GM23248 (cell line): Measurements from ENCODE around the gene PFKP. TPM values are rescaled to one million over a fixed set of nuclear protein-coding genes. Genes with fewer than 3 reads are reported as not detected.

Source experiments
- DNase-seq: peaks from one replicate; pipeline ENCODE4 v3.0.0-alpha.2; 2015
- H2AFZ ChIP-seq: fragments of 200-600 bp; sonication (generic); 2 replicates; pipeline ENCODE4 v1.6.1; 2016; ENCODE audit warnings: antibody characterized with exemption
- H3F3A ChIP-seq: fragments of 200-600 bp; sonication (generic); 2 replicates; pipeline ENCODE4 v1.6.1; 2016; ENCODE audit warnings: mild to moderate bottlenecking, antibody characterized with exemption, mixed run types; ENCODE audit not compliant: insufficient read depth
- H3K27ac ChIP-seq: fragments of 200-600 bp; sonication (generic); 2 replicates; pipeline ENCODE4 v1.5.1; 2016; ENCODE audit warnings: mild to moderate bottlenecking
- H3K27me3 ChIP-seq: fragments of 200-600 bp; sonication (generic); replicated peaks from 2 replicates; pipeline ENCODE4 v1.6.1; 2016; ENCODE audit warnings: mild to moderate bottlenecking; ENCODE audit not compliant: insufficient read depth
- H3K36me3 ChIP-seq: fragments of 200-600 bp; sonication (generic); 2 replicates; pipeline ENCODE4 v1.6.1; 2016; ENCODE audit warnings: low read depth, mild to moderate bottlenecking
- H3K4me1 ChIP-seq: fragments of 200-600 bp; sonication (generic); 2 replicates; pipeline ENCODE4 v1.6.1; 2016; ENCODE audit warnings: mild to moderate bottlenecking; ENCODE audit not compliant: insufficient read depth
- H3K4me2 ChIP-seq: fragments of 200-600 bp; sonication (generic); one replicate; pipeline ENCODE4 v1.6.1; 2016; ENCODE audit warnings: mild to moderate bottlenecking; ENCODE audit not compliant: unreplicated experiment
- H3K4me3 ChIP-seq: fragments of 200-600 bp; sonication (generic); 2 replicates; pipeline ENCODE4 v1.5.1; 2016; ENCODE audit warnings: mild to moderate bottlenecking
- H3K79me2 ChIP-seq: fragments of 200-600 bp; sonication (generic); 2 replicates; pipeline ENCODE4 v1.6.1; 2016; ENCODE audit warnings: mild to moderate bottlenecking; ENCODE audit not compliant: insufficient read depth
- H3K9ac ChIP-seq: fragments of 200-600 bp; sonication (generic); 2 replicates; pipeline ENCODE4 v1.6.1; 2016; ENCODE audit warnings: mild to moderate bottlenecking
- H3K9me2 ChIP-seq: fragments of 200-600 bp; sonication (generic); 2 replicates; pipeline ENCODE4 v1.6.1; 2016; ENCODE audit warnings: mixed run types, mild to moderate bottlenecking, moderate library complexity; ENCODE audit not compliant: insufficient read depth
- H3K9me3 ChIP-seq: fragments of 200-600 bp; sonication (generic); one replicate; pipeline ENCODE4 v1.6.1; 2017; ENCODE audit warnings: low read depth
- H4K20me1 ChIP-seq: fragments of 200-600 bp; sonication (generic); 2 replicates; pipeline ENCODE4 v1.6.0; 2016; ENCODE audit not compliant: insufficient read depth
- EZH2 ChIP-seq: fragments of 200-600 bp; sonication (generic); IDR thresholded peaks from 2 replicates; pipeline ENCODE4 v1.6.1; 2018; ENCODE audit warnings: antibody characterized with exemption, mild to moderate bottlenecking; ENCODE audit not compliant: insufficient read depth, poor library complexity, severe bottlenecking
- EZH2phosphoT487 ChIP-seq: fragments of 200-600 bp; sonication (generic); IDR thresholded peaks from 2 replicates; pipeline ENCODE4 v1.6.1; 2018; ENCODE audit warnings: antibody characterized with exemption, moderate library complexity, mild to moderate bottlenecking, low read depth; ENCODE audit not compliant: insufficient read depth
- WGBS, 2 experiments: methylation state at CpG; one replicate each; pipeline ENCODE4 v1.1.6; 2015 to 2017; ENCODE audit warnings: low lambda C conversion rate in 2 of 2, low coverage in 1 of 2; ENCODE audit errors: missing lambda C conversion rate in 2 of 2; 5-methylcytosine and 5-hydroxymethylcytosine counted together
- in situ Hi-C: fragments of 300-500 bp; cut with MboI; formaldehyde crosslinking; loops from 2 replicates; pipeline ENCODE4 v1.15.0; 2020
- polyA plus RNA-seq: library from polyadenylated mRNA; unstranded; fragments of >200 nt; fragmentation: Nextera tagmentation; extraction: Ambion mirVana; gene quantifications from 2 replicates; pipeline ENCODE4 v1.2.1, GENCODE V29; 2016
- total RNA-seq: library from RNA; depleted of rRNA; stranded (reverse); fragments of >200 nt; shearing (Covaris generic); gene quantifications from 2 replicates; pipeline ENCODE4 v1.2.3, GENCODE V29; 2014

Gene PFKP
- total and polyA plus RNA-seq, 2 experiments from 2014 or later = 133 to 159 TPM

DNA sequence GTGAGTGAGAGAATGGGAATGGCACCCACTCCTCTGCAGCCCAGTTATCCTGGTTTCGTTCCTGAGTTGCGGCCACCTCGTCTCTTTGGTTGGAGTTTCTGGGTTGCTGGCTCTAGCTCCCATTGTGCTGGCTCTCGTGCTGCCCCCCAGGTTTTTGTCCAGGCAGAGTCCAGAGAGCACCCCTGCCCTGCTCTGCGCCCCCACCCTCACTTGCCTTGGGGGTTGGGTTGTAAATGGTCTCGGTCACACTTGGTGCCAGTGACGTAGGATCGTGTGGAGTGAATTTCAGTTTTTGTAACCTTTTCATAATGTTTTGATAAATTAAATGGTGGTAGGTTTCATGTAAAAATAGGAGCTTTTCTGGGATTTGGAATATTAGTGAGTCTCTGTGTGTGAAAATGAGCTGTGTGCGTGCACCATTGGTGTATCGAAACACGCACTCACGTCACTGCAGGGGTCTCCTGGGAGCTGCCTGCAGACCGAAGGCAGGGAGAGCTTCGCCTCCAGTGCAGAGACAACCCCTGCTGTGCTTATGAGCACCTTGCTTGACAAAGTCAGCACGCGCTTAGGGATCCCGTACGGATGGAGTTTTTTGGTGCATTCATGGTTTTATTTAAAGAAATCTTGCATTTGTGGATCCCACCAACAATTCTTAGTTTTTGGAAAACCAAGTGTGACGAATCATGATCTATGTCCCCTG lies 32.9 kb downstream of the PFKP start:
- Histone ChIP-seq H3F3A (peaks cover 31% of the 10 kb centered on the region), H3K4me1 (peaks cover 36% of the 10 kb centered on the region), H3K36me3 (peaks cover 27% of the 10 kb centered on the region; the same call in 1 of the 2 replicates), H4K20me1 (no peaks in the 10 kb centered on the region), H3K9ac (no peak overlapping the region), H3K4me3 (no peak overlapping the region), H2AFZ (no peak overlapping the region), H3K27me3 (no peaks in the 10 kb centered on the region), H3K9me3 (no peaks in the 10 kb centered on the region), H3K79me2 (peaks cover 52% of the 10 kb centered on the region), H3K27ac (no peak overlapping the region), H3K9me2 (no peaks in the 10 kb centered on the region), H3K4me2 (no peak overlapping the region)
- no peak for TF ChIP-seq EZH2
- no peak for TF ChIP-seq EZH2phosphoT487
- in situ Hi-C loops = no loop called here
- no peak for DNase-seq
- 97% methylated on average over 17 to 19 of the region's 19 CpGs for WGBS, 2 experiments

DNA sequence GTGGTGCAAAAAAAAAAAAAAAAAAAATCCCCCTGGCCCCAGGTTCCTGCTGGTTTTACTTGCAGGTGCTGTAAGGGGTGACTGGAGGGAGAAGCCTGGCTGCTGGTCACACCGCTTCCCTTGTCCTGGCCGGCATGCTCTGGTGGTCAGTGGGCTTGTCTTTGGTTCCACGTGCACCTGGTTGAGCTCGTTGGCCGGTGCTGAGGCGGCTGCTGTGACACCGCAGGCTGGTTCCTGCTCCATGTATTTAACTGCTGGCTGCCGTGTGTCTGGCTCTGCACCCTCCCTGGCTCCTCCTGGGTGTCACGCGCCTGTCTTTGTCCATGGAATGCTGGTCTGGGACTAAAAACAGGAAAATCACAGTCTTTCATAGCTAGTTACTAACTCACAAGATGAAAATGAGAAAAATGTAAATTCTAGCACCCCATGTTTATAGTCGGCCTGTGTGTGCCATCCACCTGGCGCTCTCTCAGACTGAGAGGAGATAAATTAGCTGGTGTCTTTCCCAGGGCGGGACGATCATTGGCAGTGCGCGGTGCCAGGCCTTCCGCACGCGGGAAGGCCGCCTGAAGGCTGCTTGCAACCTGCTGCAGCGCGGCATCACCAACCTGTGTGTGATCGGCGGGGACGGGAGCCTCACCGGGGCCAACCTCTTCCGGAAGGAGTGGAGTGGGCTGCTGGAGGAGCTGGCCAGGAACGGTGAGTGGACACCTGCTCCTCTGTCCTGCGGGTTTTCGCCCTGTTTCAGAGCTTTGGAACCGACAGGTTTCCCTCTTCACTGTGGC lies 33.7 kb downstream of the PFKP start:
- DNase-seq = no peak
- H3K4me2 ChIP-seq = no peak overlapping the region
- no peak overlapping the region for H3K27ac ChIP-seq
- no peaks in the 10 kb centered on the region for H3K27me3 ChIP-seq
- no peaks in the 10 kb centered on the region for H3K9me3 ChIP-seq
- peaks cover 32% of the 10 kb centered on the region for H3K4me1 ChIP-seq
- H3K36me3 ChIP-seq = peaks cover 27% of the 10 kb centered on the region; the same call in 1 of the 2 replicates
- H3K4me3 ChIP-seq = no peak overlapping the region
- TF ChIP-seq EZH2phosphoT487 (no peak), EZH2 (no peak)
- whole genome bisulfite sequencing, 2 experiments = 96 to 98% methylated on average over 30 to 31 of the region's 31 CpGs
- H3K9ac ChIP-seq = no peak overlapping the region
- H3K9me2 ChIP-seq = no peaks in the 10 kb centered on the region
- H4K20me1 ChIP-seq = no peaks in the 10 kb centered on the region
- peaks cover 52% of the 10 kb centered on the region for H3K79me2 ChIP-seq
- H3F3A ChIP-seq = peaks cover 25% of the 10 kb centered on the region
- H2AFZ ChIP-seq = no peak overlapping the region
- in situ Hi-C loops = no loop called here

DNA sequence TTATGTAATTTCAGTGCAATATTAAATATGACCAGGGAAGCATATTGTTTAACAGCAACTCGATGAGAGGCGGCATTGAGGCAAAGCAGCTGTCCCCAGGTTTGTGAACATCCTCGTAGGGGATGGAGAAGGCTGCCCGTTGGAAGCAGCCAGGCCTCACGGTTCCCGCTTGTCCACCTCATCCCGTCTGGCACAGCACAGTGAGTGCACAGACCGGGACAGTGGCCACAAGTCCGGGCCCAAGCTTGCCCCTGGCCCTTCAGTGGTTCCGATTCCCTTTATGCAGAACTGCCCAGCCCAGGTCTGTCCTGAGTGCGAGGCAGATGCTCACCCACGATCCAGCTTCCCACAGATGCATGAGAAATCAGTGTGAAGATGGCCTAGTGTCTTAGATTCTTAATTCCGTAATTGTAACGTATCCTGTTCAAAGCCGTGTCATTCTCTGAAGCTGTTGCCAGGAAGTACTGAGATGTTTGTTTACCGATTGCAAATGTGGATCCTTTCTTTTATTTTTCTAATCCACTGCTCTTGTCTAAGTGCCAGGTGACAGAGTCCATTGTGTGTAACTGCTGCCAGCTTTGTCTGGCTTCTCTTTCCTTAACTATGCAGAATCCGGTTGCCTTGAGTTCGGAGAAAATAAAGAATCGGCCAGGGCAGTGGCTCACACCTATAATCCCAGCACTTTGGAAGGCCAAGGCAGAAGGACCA lies 35.5 kb downstream of the PFKP start:
- H3K9ac ChIP-seq = no peak overlapping the region
- no peaks in the 10 kb centered on the region for H3K9me2 ChIP-seq
- H3K4me2 ChIP-seq = no peak overlapping the region
- H3K4me1 ChIP-seq = peaks cover 18% of the 10 kb centered on the region
- no peak overlapping the region for H2AFZ ChIP-seq
- H3K27ac ChIP-seq = no peak overlapping the region
- peaks cover 42% of the 10 kb centered on the region for H3K79me2 ChIP-seq
- H3K9me3 ChIP-seq = no peaks in the 10 kb centered on the region
- peaks cover 12% of the 10 kb centered on the region for H3F3A ChIP-seq
- no peaks in the 10 kb centered on the region for H3K27me3 ChIP-seq
- peak; percentile 39 for DNase-seq
- peaks cover 27% of the 10 kb centered on the region; the same call in 1 of the 2 replicates for H3K36me3 ChIP-seq
- in situ Hi-C loops = no loop called here
- TF ChIP-seq EZH2phosphoT487 = no peak
- no peak for TF ChIP-seq EZH2
- no peaks in the 10 kb centered on the region for H4K20me1 ChIP-seq
- 67 to 74% methylated on average over 19 of the region's 19 CpGs for WGBS, 2 experiments
- H3K4me3 ChIP-seq = no peak overlapping the region

DNA sequence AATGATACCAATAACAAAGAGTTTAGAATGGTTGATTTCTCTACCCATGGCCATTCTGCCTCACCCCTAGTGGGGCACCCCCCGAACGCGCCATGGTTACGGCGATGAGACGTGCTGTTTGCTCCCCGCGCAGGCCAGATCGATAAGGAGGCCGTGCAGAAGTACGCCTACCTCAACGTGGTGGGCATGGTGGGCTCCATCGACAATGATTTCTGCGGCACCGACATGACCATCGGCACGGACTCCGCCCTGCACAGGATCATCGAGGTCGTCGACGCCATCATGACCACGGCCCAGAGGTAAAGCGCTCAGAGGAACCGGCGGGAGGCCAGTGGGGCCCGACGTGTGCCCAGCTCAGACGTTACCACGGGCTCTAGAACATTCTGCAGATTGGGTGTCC lies 36.3 kb downstream of the PFKP start:
- WGBS, 2 experiments = 94 to 98% methylated on average over 23 to 29 of the region's 30 CpGs

More for the DNA sequence above, 36.3 kb downstream of the PFKP start:
- Histone ChIP-seq H3K27me3 (no peaks in the 10 kb centered on the region), H4K20me1 (no peaks in the 10 kb centered on the region), H3K4me3 (no peak overlapping the region), H3K79me2 (peaks cover 35% of the 10 kb centered on the region), H3K4me1 (peaks cover 18% of the 10 kb centered on the region), H3K9me3 (no peaks in the 10 kb centered on the region), H2AFZ (no peak overlapping the region), H3K4me2 (no peak overlapping the region), H3K9me2 (no peaks in the 10 kb centered on the region), H3K27ac (no peak overlapping the region), H3K36me3 (peaks cover 33% of the 10 kb centered on the region; the same call in 1 of the 2 replicates), H3K9ac (no peak overlapping the region), H3F3A (peaks cover 10% of the 10 kb centered on the region)
- DNase-seq = no peak
- TF ChIP-seq EZH2 (no peak), EZH2phosphoT487 (no peak)
- in situ Hi-C loops = no loop called here
